ENCODE results near the gene CCSER2.
"Not testable (repeated sequence)": the region's sequence is repeated elsewhere in the genome, so short reads cannot be mapped to it uniquely, and the experiment has no call there.

Gene CCSER2

DNA sequence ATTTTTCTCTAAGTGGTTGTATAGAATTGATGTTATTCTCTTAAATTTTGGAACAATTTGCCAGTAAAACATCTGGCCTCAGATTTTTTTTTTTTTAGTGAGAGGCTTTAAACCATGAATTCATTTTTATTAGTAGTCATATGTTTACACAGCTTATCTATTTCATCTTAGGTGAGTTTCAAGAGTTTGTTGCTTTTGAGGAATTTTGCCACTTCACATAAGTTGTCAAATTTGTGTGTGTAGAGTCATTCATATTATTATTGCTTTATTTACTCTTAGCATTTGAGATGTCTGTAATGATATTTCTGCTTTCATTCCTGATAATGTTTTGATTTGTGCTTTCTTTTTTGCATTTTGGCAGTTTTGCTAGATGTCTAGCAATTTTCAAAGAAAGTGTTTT is 132.1 kb downstream of the CCSER2 start:
- no peak for DNase-seq

DNA sequence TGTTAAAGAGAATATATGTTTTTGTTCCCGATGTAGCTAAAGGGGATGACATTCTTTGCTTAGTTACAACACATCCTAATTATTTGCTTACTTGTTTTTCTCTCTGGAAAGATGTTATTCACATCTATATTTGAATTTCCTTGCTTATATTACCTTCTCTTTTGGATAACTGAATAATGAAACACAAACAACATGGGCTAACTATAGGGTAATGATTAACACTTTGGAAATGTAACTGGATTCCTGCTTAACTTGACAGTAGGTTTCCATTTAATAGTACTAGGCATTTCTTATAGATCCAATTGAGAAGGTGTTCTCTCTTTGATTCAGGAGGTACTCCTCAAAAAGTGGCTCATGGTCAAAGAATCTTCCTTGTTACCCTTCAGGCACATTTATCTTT is 141.1 kb downstream of the CCSER2 start:
- DNase-seq = no peak

DNA sequence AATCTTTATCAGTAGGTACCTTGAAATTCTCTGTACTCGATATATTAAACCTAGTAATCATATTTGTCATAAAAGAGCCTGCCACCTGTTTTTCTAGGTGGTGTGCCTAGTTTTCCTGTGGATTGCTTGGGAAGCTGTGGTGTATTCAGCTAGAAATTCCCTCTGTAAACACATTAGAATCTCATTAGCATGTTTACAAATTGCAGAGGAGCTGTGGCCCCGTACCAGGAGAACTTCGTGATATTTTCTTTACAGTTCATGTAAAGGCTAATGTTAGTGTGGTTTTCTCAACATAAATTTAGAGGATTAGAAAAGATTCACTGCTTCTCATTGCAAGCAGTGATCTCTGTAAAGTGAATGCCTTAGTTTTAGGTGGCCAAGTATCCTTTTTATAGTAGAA is 144.7 kb downstream of the CCSER2 start:
- no peak for DNase-seq

DNA sequence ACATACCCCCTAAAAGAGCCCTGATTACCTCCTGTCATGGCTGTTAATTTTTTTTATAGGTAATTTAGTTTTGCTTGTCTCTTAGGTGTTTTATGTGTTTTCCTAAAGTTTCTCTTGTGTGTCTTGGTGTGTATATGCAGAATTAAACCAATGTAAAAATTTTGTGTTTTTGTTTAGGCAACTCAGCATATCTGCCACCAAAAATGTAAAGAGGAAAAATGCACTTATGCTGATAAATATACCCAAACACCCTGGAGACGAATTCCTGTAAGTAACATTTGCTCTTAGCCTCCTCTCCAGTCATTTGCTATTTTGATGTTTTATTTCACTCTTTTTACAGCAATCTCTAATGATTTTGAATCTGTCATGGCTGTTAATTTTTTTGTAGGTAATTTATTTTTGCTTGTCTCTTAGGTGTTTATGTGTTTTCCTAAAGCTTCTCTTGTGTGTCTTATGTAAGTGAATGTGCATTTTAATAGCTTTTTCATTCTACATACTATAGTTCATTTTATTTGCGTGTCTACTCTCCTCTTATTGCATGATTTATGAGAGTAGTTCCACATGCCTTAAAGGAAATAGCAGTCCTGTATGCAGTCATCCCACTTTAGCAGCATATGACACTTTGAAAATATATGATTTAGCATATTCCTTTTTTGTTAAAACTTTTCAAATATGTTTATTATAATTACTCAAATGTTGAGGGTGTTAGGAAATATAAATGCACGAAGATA is 149.2 kb downstream of the CCSER2 start:
- no peak for DNase-seq

DNA sequence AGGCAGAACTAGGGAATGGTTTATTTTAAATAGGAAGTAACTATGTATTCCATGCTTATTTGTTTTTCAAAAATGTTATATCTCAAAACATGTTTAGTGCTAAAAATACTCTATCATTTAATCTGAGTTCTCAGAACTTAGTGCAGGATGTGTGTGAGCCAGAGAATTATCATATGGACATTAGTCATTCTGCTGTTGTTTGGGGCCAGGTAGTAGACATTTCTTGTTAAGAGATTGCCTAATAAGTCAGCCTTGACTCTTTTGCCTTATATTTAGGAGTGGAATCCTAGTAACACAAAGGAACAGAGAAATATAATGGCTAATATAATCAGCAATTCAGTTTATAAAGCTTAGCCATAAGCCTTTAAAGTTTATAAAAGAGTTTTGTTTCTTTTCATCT is 149.8 kb downstream of the CCSER2 start:
- no peak for DNase-seq

DNA sequence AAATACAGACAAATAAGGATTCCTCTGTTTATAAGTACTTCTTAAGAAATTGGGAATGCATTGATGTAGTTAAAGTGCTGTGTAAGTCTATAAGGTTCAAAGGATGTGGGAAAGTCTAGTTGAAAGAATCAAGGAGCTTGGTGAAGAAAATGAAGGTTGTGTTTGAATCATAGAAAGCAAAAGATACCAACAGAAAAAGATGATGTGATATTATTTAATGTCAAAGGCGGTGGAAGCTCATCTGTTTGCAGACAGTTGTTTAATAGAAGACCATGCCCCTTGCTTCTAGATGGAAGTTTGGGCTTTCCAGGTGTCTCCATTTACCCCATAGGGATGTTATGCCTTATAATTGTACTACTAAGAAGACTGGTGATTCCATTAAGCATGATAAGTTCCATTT is 150.3 kb downstream of the CCSER2 start:
- DNase-seq = no peak

DNA sequence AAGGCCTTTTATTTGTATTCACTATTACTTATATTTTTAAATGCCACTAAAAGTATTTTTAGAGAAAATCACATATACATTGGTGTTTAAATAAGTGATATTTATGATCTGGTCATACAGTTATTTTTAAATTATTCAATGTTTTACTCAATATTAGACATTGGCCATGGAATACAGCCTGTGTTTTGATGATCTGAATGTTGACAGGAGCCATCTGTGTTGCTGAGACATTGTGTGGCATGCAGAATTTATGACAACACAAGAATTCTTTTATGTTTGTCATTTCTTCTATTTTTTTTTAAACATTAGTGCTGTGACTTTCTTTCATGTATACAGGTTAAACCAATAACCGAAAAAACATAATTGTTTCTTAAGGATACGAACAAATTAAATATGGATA is 156.2 kb downstream of the CCSER2 start:
- no peak for DNase-seq

DNA sequence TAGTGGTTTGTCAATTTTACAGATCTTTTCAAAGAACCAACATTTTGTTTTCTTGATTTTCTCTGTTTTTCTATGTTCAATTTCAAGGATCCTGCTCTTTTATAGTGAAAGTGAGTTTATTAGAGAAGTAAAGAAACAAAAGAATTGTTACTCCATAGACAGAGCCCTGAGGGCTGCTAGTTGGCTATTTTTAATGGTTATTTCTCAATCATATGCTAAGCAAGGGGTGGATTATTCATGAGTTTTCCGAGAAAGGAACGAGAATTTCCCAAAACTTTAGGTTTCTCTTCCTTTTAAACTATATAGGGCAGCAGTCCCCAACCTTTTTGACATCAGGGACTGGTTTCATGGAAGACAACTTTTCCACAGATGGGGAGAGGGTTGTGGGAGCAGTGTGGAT is 165.0 kb downstream of the CCSER2 start:
- DNase-seq = no peak

DNA sequence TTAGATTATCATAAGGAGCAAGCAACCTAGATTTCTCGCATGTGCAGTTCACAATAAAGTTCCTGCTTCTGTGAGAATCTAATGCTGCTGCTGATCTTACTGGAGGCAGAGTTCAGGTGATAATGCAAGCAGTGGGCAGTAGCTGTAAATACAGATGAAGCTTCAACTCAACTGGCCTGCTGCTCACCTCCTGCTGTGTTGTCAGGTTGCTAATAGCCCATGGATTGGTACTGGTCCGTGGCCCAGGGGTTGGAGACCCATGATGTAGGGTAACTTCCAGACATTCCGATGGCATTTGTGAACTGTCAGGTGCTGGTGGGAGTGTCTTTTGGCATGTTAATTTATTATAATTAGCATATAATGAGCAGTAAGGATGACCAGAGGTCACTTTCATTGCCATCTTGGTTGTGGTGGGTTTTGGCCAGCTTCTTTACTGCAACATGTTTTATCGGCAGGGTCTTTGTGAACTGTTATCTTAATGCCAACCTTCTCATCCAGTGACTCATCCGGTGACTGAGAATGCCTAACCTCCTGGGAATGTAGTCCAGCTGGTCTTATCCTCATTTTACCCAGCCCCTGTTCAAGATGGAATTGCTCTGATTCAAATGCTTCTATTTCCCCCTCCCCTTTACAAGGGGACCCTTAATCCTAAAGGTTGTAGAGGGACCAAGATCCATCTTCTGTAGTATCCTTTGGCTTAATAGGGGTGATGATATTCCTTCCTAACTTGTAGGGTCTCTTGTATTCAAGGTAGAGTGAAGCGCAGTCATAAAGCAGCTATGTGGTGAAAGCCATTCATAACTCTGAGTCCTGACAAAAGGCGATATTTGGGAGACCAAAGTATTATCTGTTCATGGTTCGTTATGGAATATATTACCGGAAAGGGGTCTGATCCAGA is 165.8 kb downstream of the CCSER2 start:
- no peak for DNase-seq

DNA sequence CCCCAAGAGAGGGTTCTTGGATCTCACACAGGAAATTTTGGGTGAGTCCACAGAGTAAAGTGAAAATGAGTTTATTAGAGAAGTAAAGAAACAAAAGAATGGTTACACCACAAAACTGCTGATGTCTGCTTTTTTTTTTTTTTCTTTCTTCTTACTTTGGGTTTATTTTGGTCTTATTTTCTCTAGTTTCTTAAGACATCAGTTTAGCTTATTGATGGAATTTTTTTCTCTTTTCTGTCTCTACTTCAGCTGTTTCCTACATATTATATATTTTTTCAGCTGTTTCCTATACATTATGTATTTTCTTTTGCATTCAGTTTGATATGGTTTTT is 166.4 kb downstream of the CCSER2 start:
- no peak for DNase-seq

DNA sequence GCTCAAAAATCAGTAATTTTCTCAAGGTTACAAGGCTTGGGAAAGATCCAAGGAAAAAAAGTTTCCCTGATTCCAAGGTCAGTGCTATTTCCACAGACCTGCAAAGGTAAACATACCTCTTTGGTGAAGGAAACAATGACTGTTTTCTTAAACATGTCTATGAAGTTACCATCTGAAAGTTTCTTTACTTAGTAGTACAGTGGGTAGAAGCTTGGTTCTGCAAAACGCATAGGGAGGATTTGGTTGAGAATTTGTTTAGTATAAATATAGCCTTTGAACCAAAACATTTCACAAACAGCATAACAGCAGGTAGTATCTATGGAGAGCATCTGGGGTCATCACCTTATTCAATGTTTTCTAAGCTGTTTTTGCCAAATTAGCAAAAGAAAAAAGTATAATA is 169.6 kb downstream of the CCSER2 start:
- no peak for DNase-seq

DNA sequence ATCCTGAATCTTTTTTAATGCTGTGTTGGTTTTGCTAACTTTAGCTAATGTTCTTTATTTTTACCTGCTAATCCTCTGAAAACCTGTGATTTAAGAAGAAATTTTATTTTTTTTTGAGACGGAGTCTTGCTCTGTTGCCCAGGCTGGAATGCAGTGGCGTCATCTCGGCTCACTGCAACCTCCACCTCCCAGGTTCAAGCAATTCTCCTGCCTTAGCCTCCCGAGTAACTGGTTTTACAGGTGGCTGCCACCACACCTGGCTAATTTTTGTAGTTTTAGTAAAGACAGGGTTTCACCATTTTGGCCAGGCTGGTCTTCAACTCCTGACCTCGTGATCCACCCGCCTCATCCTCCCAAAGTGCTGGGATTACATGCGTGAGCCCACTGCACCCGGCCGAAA is 170.7 kb downstream of the CCSER2 start:
- DNase-seq = not testable (repeated sequence)

DNA sequence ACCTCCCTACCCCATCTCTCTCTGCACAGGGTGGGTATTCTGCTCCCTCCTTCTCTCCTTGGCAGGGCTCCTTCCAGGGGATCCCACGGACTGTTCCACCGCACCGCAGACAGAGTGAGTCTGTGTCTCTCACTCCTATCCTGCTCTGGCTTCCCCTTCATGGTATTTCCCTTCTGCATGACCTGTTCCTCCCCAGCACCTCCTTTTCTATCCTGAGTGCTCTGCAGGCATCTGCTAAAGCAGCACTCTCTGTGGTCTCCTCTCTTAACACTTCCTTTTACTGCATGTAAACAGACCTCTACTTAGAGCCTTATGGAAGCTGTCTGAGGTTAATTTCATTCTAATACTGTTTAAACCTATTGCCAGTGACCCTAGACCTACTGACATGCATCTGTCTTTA is 171.5 kb downstream of the CCSER2 start:
- DNase-seq = no peak

DNA sequence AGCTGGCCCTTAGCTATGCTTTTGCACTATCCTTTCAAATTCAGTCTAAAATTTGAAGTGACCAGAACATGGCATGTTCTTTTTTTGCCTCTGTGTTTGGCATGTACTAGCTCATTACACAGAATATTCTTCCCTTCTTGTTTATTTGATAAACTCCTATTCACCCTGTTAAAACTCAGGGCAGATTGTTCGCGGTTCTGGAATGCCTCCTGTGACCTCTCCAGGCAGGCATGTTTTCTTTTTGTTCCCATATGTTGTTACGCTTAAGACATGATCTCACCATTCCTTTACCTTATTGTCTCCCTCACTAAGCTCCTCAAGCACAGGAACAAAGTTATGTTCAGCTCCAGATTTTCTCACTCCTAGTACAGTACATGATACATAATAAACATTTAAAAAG is 181.7 kb downstream of the CCSER2 start:
- no peak for DNase-seq

DNA sequence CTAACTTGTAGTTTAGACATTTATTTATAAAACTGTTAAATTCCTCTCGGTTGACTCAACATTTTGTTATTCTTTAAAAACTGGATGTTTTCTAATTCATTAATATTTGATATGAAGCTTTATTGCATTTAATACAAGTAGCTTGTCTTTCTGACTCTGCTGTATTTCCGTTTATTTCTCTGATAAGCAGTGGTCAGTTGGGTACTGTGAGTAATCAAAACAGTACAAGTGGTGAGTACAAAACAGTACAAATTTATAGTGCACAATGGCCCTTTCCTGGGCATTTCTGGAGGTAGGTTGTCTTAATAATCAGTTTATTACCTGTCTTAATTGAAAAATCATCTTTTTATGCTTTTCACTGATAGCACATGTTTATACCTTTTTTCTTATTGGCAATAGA is 182.7 kb downstream of the CCSER2 start:
- no peak for DNase-seq

DNA sequence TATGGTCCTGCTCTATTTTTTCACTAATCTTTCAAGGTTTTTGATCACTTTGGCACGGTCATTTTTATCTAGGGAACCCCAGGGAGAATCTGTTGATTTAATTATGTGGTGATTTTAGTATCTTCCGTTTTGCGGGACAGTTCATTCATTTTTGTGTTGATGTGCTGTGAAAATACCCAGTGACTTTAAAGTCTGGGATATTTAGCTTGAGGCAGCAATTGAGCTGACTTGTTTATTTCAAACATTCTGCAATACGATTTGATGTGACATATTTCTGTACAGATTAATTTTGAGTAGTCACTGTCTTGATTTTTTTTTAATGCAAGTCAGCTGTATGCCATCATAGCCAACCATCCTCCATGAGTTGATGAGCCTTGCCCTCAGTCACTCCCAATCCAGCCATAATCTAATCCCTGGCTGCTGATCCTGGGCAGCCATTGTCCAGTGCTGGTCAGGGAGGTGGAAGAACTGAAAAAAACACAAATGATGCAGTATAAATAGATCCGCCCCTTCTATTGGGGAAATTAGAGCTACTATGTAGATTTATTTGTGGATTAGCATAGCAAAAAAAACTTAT is 183.4 kb downstream of the CCSER2 start:
- no peak for DNase-seq

DNA sequence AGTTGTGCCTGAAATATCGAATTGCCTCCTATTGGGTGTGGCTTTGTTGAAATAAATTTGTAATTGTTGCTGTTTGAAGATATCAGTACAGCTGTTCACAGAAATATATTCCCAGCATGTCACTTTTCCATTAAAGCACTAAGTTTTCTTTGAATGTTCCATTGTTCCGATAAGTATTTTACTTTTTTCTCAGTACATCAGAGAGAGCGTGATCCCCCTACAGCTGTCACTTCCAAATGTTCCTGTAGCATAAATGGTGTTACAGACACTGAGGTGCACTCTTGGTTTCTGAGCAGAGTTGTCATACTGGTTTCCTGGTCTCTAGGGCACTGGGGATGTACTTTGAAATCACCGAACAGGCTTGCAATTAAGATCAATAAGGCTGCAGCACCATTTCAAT is 189.2 kb downstream of the CCSER2 start:
- no peak for DNase-seq

DNA sequence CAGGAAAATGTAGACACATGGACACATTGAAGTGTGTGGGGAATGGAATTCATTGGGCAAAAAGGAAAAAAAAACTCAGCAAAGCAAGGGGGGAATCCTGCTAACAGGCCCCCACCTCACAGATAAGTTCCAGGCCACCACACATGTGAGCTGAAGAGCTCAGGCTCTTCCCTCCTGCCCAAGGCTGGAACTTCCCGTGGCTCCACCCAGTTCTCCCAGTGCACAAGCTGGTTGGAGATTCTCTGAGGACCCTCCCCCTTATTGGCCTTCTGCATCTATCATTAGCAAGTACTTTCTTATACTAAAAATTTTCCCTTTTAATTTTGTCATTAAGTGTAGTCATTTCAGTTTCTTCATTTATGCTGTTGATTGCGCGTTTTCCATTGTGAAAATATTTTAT is 190.8 kb downstream of the CCSER2 start:
- DNase-seq = no peak

DNA sequence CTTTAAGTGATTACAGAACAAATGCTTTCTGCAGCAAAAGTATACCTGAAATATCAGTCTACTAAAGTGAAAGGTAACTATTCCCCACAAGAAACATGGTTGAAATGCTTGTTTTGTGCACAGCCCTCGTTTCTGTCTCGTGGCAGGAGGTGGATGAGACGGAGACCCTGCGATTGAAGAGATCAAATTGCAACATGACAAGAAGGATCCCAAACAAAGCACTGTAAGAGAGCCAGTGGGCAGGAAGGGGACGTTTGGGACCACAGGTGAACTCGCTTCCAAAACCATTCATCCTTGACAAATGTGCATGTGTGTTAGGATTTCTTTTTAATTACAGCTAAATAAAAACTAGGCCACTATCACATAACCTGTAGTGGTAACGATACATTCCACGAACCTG is 192.6 kb downstream of the CCSER2 start:
- no peak for DNase-seq

DNA sequence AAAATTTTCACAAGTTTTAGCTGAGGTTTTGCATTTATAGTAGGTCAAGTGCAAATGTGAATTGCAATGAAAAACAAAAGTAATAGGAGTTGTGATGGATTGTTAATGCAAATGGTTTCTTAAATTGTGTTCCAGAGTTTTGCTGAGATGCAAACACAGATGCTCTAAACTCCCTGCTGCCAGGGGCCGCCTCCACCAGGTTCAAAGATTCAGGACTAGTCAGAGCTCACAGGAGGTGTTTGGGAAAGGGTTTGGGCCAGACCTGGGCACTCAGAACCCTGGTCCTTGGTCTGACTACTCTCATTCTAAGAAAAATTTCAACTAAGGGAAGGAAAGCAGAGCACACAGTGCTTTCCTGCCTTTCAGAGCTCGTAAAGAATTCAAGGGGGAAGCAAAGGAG is 193.1 kb downstream of the CCSER2 start:
- DNase-seq = no peak

DNA sequence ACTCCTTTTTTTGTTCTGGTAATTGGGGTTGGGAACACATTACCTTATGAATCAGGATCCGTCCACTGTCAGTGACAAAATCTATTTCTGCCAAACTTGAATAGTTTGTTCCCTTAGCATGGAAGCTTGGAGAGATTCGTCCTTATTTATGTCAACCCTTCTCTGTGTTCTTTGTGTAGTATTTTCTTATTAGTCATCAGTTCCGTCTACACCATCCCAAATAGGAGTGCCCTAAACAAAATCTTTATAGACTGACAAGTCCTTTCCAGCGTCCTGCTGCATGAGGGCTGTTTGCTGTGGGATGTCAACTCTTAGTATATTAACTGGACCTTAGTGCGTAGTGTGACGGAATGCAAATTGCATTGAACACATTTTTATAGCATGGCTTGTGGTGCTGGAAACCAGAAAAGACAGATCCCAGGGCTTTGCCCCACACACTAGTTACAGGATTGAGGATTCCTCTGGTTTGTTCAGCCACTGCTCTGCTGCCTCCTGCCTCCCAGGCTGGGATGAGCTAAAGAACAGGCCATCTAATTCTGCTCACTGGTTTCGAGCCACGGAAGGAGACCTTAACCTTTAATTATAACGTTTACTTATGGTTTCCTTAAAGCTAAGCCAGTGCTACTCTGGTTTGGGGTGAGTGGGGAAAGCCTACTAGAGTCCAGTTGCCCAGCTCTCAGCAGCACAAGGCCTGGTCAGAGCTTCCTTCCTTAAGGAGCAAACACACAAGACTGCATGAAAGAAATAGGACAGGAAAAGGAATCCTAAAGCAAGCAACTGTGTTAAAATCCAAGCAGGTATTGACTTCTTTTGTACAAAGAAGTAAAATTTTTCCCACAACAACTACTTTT is 194.4 kb downstream of the CCSER2 start:
- no peak for DNase-seq

DNA sequence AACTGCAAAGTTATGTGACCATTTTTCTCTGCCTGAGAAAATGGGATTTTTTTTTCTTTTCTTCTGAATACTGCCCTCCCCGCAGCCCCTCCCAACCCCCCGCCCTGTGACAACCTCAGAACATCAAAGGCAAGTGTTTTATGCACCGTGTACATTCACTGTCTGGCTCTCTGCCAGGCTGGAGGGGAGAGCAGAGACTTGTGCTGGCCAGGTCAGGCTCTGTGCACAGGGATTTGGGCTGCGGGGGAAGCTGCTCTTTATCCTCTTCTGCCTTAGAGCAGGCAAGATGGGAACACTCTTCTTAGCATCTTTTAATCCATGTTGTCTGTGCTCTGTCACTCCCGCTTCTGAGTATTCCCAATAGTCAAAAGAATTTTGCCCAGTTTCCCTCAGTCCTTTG is 195.1 kb downstream of the CCSER2 start:
- peak; percentile 43 for DNase-seq

DNA sequence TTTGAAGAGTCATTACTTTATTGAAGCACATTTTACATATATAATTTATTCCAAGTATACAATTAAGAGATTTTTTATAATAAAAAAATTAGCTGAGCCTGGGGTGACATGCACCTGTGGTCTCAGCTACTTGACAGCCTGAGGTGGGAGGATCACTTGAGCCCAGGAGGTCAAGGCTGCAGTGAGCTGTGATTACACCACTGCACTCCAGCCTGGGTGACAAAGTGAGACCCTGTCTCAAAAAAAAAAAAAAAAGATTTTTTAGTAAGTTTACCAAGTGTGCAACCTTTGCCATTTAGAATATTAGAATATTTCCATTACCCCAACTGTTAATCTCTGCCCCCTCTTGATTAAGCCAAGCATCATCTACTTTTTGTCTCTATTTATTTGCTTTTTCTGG is 196.0 kb downstream of the CCSER2 start:
- no peak for DNase-seq

All from hematopoietic multipotent progenitor cell treated with erythropoietin and hydrocortisone succinate and interleukin-3 and kit ligand, for 6 days (in vitro differentiated cells).